NCI-H1105 treated with DMSO at 0.1 percent for 48 hours (cell line): ENCODE measurements around the gene CELSR2.
"Not testable (repeated sequence)": the region's sequence is repeated elsewhere in the genome, so short reads cannot be mapped to it uniquely, and the experiment has no call there.

ENCODE experiments used
- DNase-seq: peaks from one replicate; lab custom pipeline; 2025; lab: John Stamatoyannopoulos, UW

Gene CELSR2

GRCh38 chr1:109248797-109249629, at the start of gene CELSR2:
CELSR2 (plus strand) TSS chr1:109249539; CDS start chr1:109250080, 541 bp downstream.
- DNase-seq, result peak; percentile 61

- DNase-seq, result no peak
These were observed 49.6 kb upstream of the CELSR2 start for GRCh38 chr1:109199710-109200109.

GRCh38 chr1:109201123-109201703, 48.1 kb upstream of the CELSR2 start:
- DNase-seq, result peak; percentile 7

- no peak for DNase-seq
These were observed 44.9 kb upstream of the CELSR2 start for GRCh38 chr1:109204484-109204883.

- no peak for DNase-seq
These were observed 43.0 kb upstream of the CELSR2 start for GRCh38 chr1:109206339-109206738.

GRCh38 chr1:109207467-109208103, 41.8 kb upstream of the CELSR2 start:
- no peak for DNase-seq

GRCh38 chr1:109208394-109208793, 40.9 kb upstream of the CELSR2 start:
- DNase-seq, result no peak

- DNase-seq, result no peak
These were observed 40.4 kb upstream of the CELSR2 start for GRCh38 chr1:109208836-109209463.

GRCh38 chr1:109210058-109210457, 39.3 kb upstream of the CELSR2 start:
- no peak for DNase-seq

- DNase-seq, result no peak
These were observed 36.0 kb upstream of the CELSR2 start for GRCh38 chr1:109213345-109213823.

- peak; percentile 88 for DNase-seq
These were observed 35.3 kb upstream of the CELSR2 start, which contains the start of gene SARS1 for GRCh38 chr1:109213824-109214693. SARS1 (plus strand) TSS chr1:109213918; CDS start chr1:109213993, 75 bp downstream.

- peak; percentile 66 for DNase-seq
These were observed 34.4 kb upstream of the CELSR2 start for GRCh38 chr1:109214695-109215623.

GRCh38 chr1:109216662-109217061, 32.7 kb upstream of the CELSR2 start:
- DNase-seq, result no peak

GRCh38 chr1:109218516-109218915, 30.8 kb upstream of the CELSR2 start:
- DNase-seq, result no peak

- DNase-seq, result not testable (repeated sequence)
These were observed 28.1 kb upstream of the CELSR2 start for GRCh38 chr1:109221201-109221600.

- DNase-seq, result no peak
These were observed 24.0 kb upstream of the CELSR2 start for GRCh38 chr1:109225308-109225707.

- no peak for DNase-seq
These were observed 23.5 kb upstream of the CELSR2 start for GRCh38 chr1:109225711-109226445.

GRCh38 chr1:109228167-109228566, 21.2 kb upstream of the CELSR2 start:
- no peak for DNase-seq

GRCh38 chr1:109229531-109230127, 19.7 kb upstream of the CELSR2 start:
- DNase-seq, result no peak
